Osteocyte (in vitro differentiated cells): ENCODE data around the gene CDKN1C. TPM values are rescaled to one million over a fixed set of nuclear protein-coding genes. Genes with fewer than 3 reads are reported as not detected.
A peak's percentile ranks its signal among the peaks of the same experiment; 100 is the strongest.

Source experiments
- DNase-seq: peaks from one replicate; pipeline ENCODE4 v3.0.0; 2021; ENCODE audit warnings: mixed read lengths; ENCODE audit not compliant: unreplicated experiment; ENCODE audit errors: extremely low spot score
- H3K27ac Mint-ChIP-seq: one replicate; pipeline ENCODE4 v1.8.0; 2021; ENCODE audit warnings: mild to moderate bottlenecking, mixed read lengths; ENCODE audit not compliant: unreplicated experiment
- H3K27me3 Mint-ChIP-seq: one replicate; pipeline ENCODE4 v1.8.0; 2021; ENCODE audit warnings: mixed read lengths; ENCODE audit not compliant: unreplicated experiment
- H3K36me3 Mint-ChIP-seq: one replicate; pipeline ENCODE4 v1.8.0; 2021; ENCODE audit warnings: mixed read lengths; ENCODE audit not compliant: unreplicated experiment
- H3K4me1 Mint-ChIP-seq: one replicate; pipeline ENCODE4 v1.8.0; 2021; ENCODE audit warnings: mixed read lengths; ENCODE audit not compliant: unreplicated experiment
- H3K4me3 Mint-ChIP-seq: one replicate; pipeline ENCODE4 v1.8.0; 2021; ENCODE audit warnings: mild to moderate bottlenecking, moderate library complexity, mixed read lengths; ENCODE audit not compliant: unreplicated experiment
- H3K9me3 Mint-ChIP-seq: one replicate; pipeline ENCODE4 v1.8.0; 2021; ENCODE audit warnings: mixed read lengths; ENCODE audit not compliant: unreplicated experiment
- total RNA-seq: library from RNA; stranded (reverse); gene quantifications from 2 replicates; pipeline ENCODE4 v1.2.1, GENCODE V29; 2021
- TF ChIP-seq, protein P1 (sequence below): fragments of 200-600 bp; sonication (generic); IDR thresholded peaks from 2 replicates; pipeline ENCODE4 v1.5.0; 2021; ENCODE audit warnings: antibody characterized with exemption, mild to moderate bottlenecking, moderate library complexity

Gene CDKN1C
- total RNA-seq, 1 donor from 2014 or later, result 19.2 TPM

DNA sequence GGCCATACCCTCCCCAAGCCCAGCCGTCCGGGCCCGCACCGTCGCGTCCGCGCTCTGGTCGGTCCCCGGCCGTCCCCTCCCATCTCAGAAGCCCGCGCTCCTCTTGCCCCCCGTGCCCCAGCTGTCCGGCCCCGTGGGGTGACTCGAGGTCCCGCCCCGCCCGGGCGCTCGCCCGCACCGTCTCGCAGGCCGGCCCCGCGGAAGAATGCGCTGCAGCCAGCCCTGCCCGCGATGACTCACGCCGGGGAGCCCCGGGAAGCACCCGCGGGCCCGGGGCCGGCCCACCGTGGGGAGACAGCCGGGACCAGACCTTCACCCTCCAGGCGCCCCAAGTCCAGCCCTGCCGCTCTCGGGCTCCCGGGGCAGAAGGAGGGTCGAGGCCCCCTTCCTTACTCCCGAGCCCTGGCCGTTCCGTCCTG is 44.0 kb upstream of the CDKN1C start:
- TF ChIP-seq, protein P1, sequence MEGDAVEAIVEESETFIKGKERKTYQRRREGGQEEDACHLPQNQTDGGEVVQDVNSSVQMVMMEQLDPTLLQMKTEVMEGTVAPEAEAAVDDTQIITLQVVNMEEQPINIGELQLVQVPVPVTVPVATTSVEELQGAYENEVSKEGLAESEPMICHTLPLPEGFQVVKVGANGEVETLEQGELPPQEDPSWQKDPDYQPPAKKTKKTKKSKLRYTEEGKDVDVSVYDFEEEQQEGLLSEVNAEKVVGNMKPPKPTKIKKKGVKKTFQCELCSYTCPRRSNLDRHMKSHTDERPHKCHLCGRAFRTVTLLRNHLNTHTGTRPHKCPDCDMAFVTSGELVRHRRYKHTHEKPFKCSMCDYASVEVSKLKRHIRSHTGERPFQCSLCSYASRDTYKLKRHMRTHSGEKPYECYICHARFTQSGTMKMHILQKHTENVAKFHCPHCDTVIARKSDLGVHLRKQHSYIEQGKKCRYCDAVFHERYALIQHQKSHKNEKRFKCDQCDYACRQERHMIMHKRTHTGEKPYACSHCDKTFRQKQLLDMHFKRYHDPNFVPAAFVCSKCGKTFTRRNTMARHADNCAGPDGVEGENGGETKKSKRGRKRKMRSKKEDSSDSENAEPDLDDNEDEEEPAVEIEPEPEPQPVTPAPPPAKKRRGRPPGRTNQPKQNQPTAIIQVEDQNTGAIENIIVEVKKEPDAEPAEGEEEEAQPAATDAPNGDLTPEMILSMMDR, result no peak
- no peaks in the 10 kb centered on the region for H3K36me3 Mint-ChIP-seq
- H3K4me1 Mint-ChIP-seq, result peaks cover 66% of the 10 kb centered on the region
- H3K9me3 Mint-ChIP-seq, result no peaks in the 10 kb centered on the region
- peak overlapping the region; percentile 98 for H3K27ac Mint-ChIP-seq
- peak overlapping the region; percentile 75 for H3K4me3 Mint-ChIP-seq
- H3K27me3 Mint-ChIP-seq, result no peaks in the 10 kb centered on the region
- peak; percentile 92 for DNase-seq

DNA sequence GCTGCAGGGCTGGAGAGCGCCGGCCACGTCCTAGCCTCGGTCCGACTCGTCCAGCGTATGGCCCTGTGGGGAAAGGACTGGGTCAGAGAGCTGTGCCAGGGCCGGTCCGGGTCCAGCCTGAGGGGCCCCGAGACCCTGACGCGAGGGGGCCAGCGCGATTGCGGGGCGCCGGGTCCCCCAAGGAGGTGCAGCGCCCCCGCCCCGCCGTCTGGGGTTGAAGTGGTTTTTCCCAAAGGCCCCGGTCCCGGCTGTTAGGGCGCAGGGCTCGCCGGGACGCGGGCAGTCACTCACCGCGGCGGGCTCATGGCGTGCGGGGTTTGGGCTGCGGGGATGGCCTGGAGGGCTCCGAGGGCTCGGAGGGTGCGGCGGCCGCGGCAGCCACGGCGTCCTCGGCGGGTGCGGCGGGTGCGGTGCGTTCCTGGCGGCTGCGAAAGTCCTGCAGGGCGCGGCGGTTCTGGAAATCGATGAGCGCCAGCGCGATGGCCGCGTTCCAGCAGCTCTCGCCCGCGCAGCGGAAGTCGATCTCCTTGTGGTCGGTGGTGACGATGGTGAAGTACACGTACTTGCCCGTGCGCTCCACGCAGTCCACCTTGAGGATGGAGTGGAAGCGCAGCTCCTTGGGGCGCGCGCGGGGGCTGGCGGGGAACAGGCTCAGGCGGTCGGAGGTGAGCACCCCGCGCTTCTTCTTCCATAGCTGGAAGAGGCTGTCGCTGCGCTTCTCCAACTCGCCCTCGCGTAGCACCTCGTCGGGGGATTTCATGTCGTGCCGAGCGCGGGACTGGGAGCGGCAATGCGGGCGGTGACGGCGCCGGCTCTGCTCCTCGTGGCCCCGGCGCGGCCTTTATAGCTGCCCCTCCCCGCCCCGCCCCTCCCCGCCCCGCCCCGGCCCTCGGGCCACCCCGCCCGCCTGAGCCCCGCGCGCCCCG is 43.3 kb upstream of the CDKN1C start, which contains the start of gene PHLDA2:
Gene PHLDA2 (minus strand): TSS at position 816 of the 926 bp plus-strand sequence. CDS start 56 bp downstream, at position 760.
- Mint-ChIP-seq H3K36me3 (no peaks in the 10 kb centered on the region), H3K27ac (peak within 1 kb of the TSS; percentile 98), H3K27me3 (no peaks in the 10 kb centered on the region), H3K4me3 (peak within 1 kb of the TSS; percentile 90), H3K9me3 (no peaks in the 10 kb centered on the region), H3K4me1 (peaks cover 71% of the 10 kb centered on the region)
- TF ChIP-seq, protein P1, result no peak
- no peak for DNase-seq

DNA sequence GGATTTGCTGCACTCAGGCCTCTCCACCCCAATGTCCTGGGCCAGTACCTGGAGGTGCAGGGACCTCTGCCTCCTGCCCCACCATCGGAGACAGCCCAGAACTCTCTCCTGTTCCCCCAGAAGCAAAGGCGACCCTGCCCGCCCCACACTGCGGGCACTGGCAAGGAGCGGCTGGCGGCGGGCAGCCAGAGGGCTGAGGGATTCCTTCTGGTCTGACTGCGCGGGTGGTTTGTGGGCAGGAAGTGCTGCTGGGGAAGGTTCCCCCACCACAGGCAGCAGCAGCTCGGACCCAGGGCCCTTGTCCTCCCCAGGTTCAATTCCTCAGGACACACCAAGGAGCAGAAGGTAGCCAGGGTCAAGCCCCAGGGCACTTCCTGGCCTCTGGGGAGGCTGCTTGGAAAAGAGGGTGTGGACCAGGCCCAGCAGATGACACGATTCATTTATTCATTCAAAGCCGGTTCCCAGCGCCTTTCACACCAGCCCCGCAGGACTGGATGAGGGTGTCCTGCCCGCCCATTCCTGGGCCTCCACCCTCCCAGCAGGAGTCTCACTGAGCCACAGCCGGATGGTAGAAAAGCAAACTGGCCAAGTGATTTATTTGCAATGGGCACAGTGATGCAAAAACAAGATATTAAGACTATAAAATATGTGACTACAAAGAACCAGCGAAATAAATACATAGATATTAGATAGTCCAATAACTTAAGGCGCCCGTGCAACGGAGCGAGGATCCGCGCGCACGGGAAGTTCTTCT is 42.5 kb upstream of the CDKN1C start:
- peak overlapping the region; percentile 90 for H3K4me3 Mint-ChIP-seq
- no peaks in the 10 kb centered on the region for H3K27me3 Mint-ChIP-seq
- peaks cover 65% of the 10 kb centered on the region for H3K4me1 Mint-ChIP-seq
- H3K9me3 Mint-ChIP-seq, result no peaks in the 10 kb centered on the region
- H3K36me3 Mint-ChIP-seq, result no peaks in the 10 kb centered on the region
- no peak for DNase-seq
- TF ChIP-seq, protein P1, result no peak
- peak overlapping the region; percentile 94 for H3K27ac Mint-ChIP-seq

DNA sequence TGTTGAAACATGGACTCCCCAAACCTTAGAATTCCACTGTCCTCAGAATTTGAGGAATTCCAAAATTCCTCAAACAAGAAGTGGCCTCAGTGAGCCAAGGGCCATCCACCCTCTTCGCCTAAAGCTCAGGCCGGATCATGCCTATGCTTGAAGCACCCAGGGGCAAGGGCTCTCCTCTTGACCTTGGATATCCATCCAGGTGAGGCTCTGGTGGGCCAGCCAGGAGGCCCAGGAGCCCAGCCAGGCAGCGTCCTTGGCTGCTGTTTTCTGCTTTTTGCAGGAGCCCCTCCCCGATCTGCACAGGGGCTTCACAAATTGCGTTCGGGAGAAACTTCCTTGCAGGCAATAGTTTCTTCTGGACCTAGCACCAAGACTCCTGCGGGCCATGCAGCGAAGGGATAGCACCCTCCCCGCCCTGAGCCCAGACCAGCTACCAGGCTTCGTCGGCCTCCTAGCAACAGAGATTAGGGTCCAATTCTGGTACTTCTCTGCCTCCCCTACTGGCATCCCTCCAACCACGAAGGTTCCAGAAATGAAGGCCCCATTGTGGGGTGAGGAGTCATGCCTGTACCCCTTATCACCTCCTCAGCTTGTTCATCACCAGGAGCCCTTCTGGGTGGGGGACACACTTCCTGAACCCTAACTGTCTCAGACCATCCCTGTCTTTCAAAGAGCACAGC is 41.7 kb upstream of the CDKN1C start:
- no peak for DNase-seq
- Mint-ChIP-seq H3K4me3 (peak overlapping the region; percentile 90), H3K36me3 (no peaks in the 10 kb centered on the region), H3K9me3 (no peaks in the 10 kb centered on the region), H3K4me1 (peaks cover 57% of the 10 kb centered on the region), H3K27me3 (no peaks in the 10 kb centered on the region), H3K27ac (peak overlapping the region; percentile 94)
- TF ChIP-seq, protein P1, result no peak
